H1 (cell line): Measurements from ENCODE around the gene ISY1. TPM values are rescaled to one million over a fixed set of nuclear protein-coding genes. Genes with fewer than 3 reads are reported as not detected.

Experiments used
- CTCF ChIA-PET: fragments of 300-600 bp; sonication (Branson Sonifier 250); formaldehyde crosslinking; loops from one replicate; lab custom pipeline; 2021; ENCODE audit not compliant: partially characterized antibody; lab: Charles Lee
- POLR2A ChIA-PET: fragments of 300-600 bp; sonication (Branson Sonifier 250); formaldehyde crosslinking; loops from one replicate; lab custom pipeline; 2021; ENCODE audit warnings: inconsistent platforms; ENCODE audit not compliant: partially characterized antibody; lab: Charles Lee
- DNase-seq, 2 experiments: peaks; one replicate each; pipeline versions ENCODE4 v3.0.0 to v3.0.0-alpha.2; 2010 to 2022; ENCODE audit warnings: low spot score in 2 of 2, low read depth in 1 of 2, mixed read lengths in 1 of 2
- FAIRE-seq: peaks from 2 replicates; lab custom pipeline; 2011; peaks lifted over from hg19 to GRCh38; lab: Jason Lieb, UNC
- H2AFZ ChIP-seq: 2 replicates; pipeline ENCODE4 v1.8.1; 2012; ENCODE audit warnings: low read length, inconsistent platforms
- H2AK5ac ChIP-seq: 2 replicates; pipeline ENCODE4 v1.6.1; 2013; ENCODE audit warnings: low read depth, low read length
- H2BK120ac ChIP-seq: replicated peaks from 2 replicates; pipeline ENCODE3; 2013; ENCODE audit warnings: low read depth, low read length, inconsistent platforms
- H2BK12ac ChIP-seq: 2 replicates; pipeline ENCODE4 v1.6.1; 2013; ENCODE audit warnings: low read depth, low read length
- H2BK15ac ChIP-seq: 2 replicates; pipeline ENCODE4 v1.6.1; 2013; ENCODE audit warnings: low read length
- H2BK20ac ChIP-seq: 2 replicates; pipeline ENCODE4 v1.6.1; 2013; ENCODE audit warnings: low read length
- H2BK5ac ChIP-seq: 2 replicates; pipeline ENCODE4 v1.6.1; 2013; ENCODE audit warnings: low read depth, low read length
- H3K14ac ChIP-seq: 2 replicates; pipeline ENCODE4 v1.6.1; 2013; ENCODE audit warnings: inconsistent platforms; ENCODE audit not compliant: insufficient read length
- H3K18ac ChIP-seq: 2 replicates; pipeline ENCODE4 v1.6.1; 2013; ENCODE audit warnings: low read length; ENCODE audit errors: extremely low read depth
- H3K23ac ChIP-seq: 2 replicates; pipeline ENCODE4 v1.6.1; 2013; ENCODE audit warnings: inconsistent platforms; ENCODE audit not compliant: insufficient read length
- H3K23me2 ChIP-seq: 2 replicates; pipeline ENCODE4 v1.6.1; 2013; ENCODE audit warnings: low read depth, low read length
- H3K27ac ChIP-seq: 2 replicates; pipeline ENCODE4 v1.6.1; 2011; ENCODE audit warnings: low read depth, low read length, inconsistent platforms
- H3K27me3 ChIP-seq, 4 experiments: replicated peaks in 1 of 4; 1 replicate in 1 of 4; 2 replicates in 3 of 4; pipeline versions ENCODE4 v1.6.1 to v1.8.1; 2011 to 2013; ENCODE audit warnings: low read length in 3 of 4, mild to moderate bottlenecking in 3 of 4, inconsistent platforms in 2 of 4, mixed read lengths in 2 of 4, moderate library complexity in 1 of 4; ENCODE audit not compliant: control insufficient read depth in 3 of 4, insufficient read depth in 3 of 4; ENCODE audit errors: extremely low read depth in 1 of 4
- H3K36me3 ChIP-seq, 4 experiments: 2 replicates each; pipeline versions ENCODE4 v1.6.1 to v1.8.1; 2011 to 2013; ENCODE audit warnings: mild to moderate bottlenecking in 4 of 4, low read length in 3 of 4, moderate library complexity in 2 of 4, control low read depth in 1 of 4, inconsistent platforms in 1 of 4; ENCODE audit not compliant: insufficient read depth in 4 of 4, control insufficient read depth in 2 of 4
- H3K4ac ChIP-seq: replicated peaks from 2 replicates; pipeline ENCODE3; 2013; ENCODE audit warnings: low read length, low read depth, mixed read lengths, inconsistent platforms; ENCODE audit not compliant: insufficient read length
- H3K4me1 ChIP-seq, 4 experiments: replicated peaks in 1 of 4; 1 replicate in 1 of 4; 2 replicates in 3 of 4; pipeline versions ENCODE4 v1.6.1 to v1.8.1; 2011 to 2013; ENCODE audit warnings: low read length in 3 of 4, inconsistent platforms in 2 of 4, mixed read lengths in 1 of 4; ENCODE audit not compliant: insufficient read depth in 4 of 4, control insufficient read depth in 3 of 4
- H3K4me2 ChIP-seq, 2 experiments: 2 replicates each; pipeline versions ENCODE4 v1.6.1 to v1.8.1; 2011 to 2013; ENCODE audit warnings: low read depth in 2 of 2, low read length in 2 of 2, control low read depth in 1 of 2, inconsistent platforms in 1 of 2, mild to moderate bottlenecking in 1 of 2; ENCODE audit not compliant: insufficient read depth in 1 of 2
- H3K4me3 ChIP-seq, 4 experiments: fragments of 200-600, 300-600 bp in 1 of 4; sonication (generic), shearing (Covaris generic), sonication (Bioruptor Twin) in 1 of 4; 2 replicates each; pipeline versions ENCODE4 v1.5.1 to v1.8.1; 2011 to 2016; ENCODE audit warnings: low read length in 4 of 4, low read depth in 3 of 4, control low read depth in 2 of 4, inconsistent platforms in 2 of 4, mild to moderate bottlenecking in 2 of 4, mixed read lengths in 1 of 4, moderate library complexity in 1 of 4; ENCODE audit not compliant: insufficient read depth in 2 of 4; ENCODE audit errors: extremely low read depth in 1 of 4
- H3K56ac ChIP-seq: replicated peaks from 2 replicates; pipeline ENCODE3; 2013; ENCODE audit warnings: low read depth, mild to moderate bottlenecking, mixed read lengths, low read length, inconsistent platforms; ENCODE audit not compliant: insufficient read length
- H3K79me1 ChIP-seq: 2 replicates; pipeline ENCODE4 v1.6.1; 2013; ENCODE audit warnings: low read depth, low read length, control low read depth
- H3K79me2 ChIP-seq, 2 experiments: 2 replicates each; pipeline versions ENCODE4 v1.6.1 to v1.8.1; 2012 to 2013; ENCODE audit warnings: low read length in 2 of 2, mild to moderate bottlenecking in 2 of 2, inconsistent platforms in 1 of 2; ENCODE audit not compliant: insufficient read depth in 2 of 2, control insufficient read depth in 1 of 2
- H3K9ac ChIP-seq, 4 experiments: replicated peaks in 1 of 4; 1 replicate in 1 of 4; 2 replicates in 3 of 4; pipeline versions ENCODE4 v1.6.1 to v1.8.1; 2011 to 2013; ENCODE audit warnings: low read depth in 3 of 4, low read length in 3 of 4, control low read depth in 2 of 4, mild to moderate bottlenecking in 2 of 4, moderate library complexity in 2 of 4, inconsistent platforms in 1 of 4; ENCODE audit errors: extremely low read depth in 1 of 4
- H3K9me3 ChIP-seq, 2 experiments: 2 replicates each; pipeline versions ENCODE4 v1.6.1 to v1.8.1; 2012 to 2013; ENCODE audit warnings: mild to moderate bottlenecking in 2 of 2, moderate library complexity in 2 of 2, control low read depth in 1 of 2, inconsistent platforms in 1 of 2, low read depth in 1 of 2, low read length in 1 of 2, mixed read lengths in 1 of 2; ENCODE audit not compliant: insufficient read depth in 2 of 2
- H4K20me1 ChIP-seq, 2 experiments: replicated peaks in 1 of 2; 2 replicates each; pipeline versions ENCODE3 to v1.8.1; 2011 to 2013; ENCODE audit warnings: inconsistent platforms in 2 of 2, low read length in 2 of 2, mild to moderate bottlenecking in 1 of 2; ENCODE audit not compliant: insufficient read depth in 2 of 2, control insufficient read depth in 1 of 2
- H4K5ac ChIP-seq: 2 replicates; pipeline ENCODE4 v1.6.1; 2013; ENCODE audit warnings: low read length, low read depth, mixed read lengths, inconsistent platforms; ENCODE audit not compliant: insufficient read length
- H4K8ac ChIP-seq: 2 replicates; pipeline ENCODE4 v1.8.0; 2013; ENCODE audit warnings: mild to moderate bottlenecking, moderate library complexity, low read length, inconsistent platforms; ENCODE audit not compliant: insufficient read depth; ENCODE audit errors: extremely low read depth
- H4K91ac ChIP-seq: replicated peaks from 2 replicates; pipeline ENCODE3; 2013; ENCODE audit warnings: low read length, mixed read lengths, inconsistent platforms; ENCODE audit not compliant: insufficient read length
- WGBS, 2 experiments: shearing (Covaris generic) in 1 of 2; methylation state at CpG; one replicate each; pipeline versions ENCODE4 v1.1.6 to v1.1.7; 2013 to 2015; ENCODE audit warnings: low lambda C conversion rate in 2 of 2, mixed read lengths in 2 of 2, inconsistent platforms in 1 of 2, low coverage in 1 of 2, missing lambda C conversion rate in 1 of 2; ENCODE audit not compliant: insufficient replicate concordance in 2 of 2, insufficient coverage in 1 of 2, insufficient read length in 1 of 2; ENCODE audit errors: extremely low coverage in 1 of 2, missing lambda C conversion rate in 1 of 2; 5-methylcytosine and 5-hydroxymethylcytosine counted together
- polyA plus RNA-seq, 7 experiments: library from polyadenylated mRNA; depleted of rRNA in 3 of 7; stranded (reverse) in 5 of 7; unstranded in 2 of 7; fragments of >200 nt in 5 of 7; fragments of 200-250 nt in 2 of 7; gene quantifications; 1 replicate in 5 of 7; 2 replicates in 1 of 7; 4 replicates in 1 of 7; pipeline versions ENCODE4 v1.2.1 to v1.2.3, GENCODE V29; 2011 to 2013; ENCODE audit warnings: missing spikeins in 2 of 7, mixed read lengths in 2 of 7
- total RNA-seq: library from RNA; stranded (reverse); fragmentation: NEBNext Ultra II Directional; extraction: Animal tissue kit (Norgen Biotek cat#: 25700); gene quantifications from 2 replicates; pipeline ENCODE4 v1.2.1, GENCODE V29; 2021
- TF ChIP-seq, protein P1 (sequence below): IDR thresholded peaks from 2 replicates; pipeline ENCODE4 v1.6.1; 2012; ENCODE audit warnings: inconsistent platforms

ISY1 gene
- total and polyA plus RNA-seq, 2 of the 8 experiments (the other 6 are each of a cell fraction or from before 2014, with no cell fraction given) = 16.6 to 38.7 TPM

- Histone ChIP-seq H2BK12ac (no peak overlapping the region), H4K20me1 (peaks cover 0 to 6% of the 10 kb centered on the region in 2 experiments), H2AK5ac (no peak overlapping the region), H3K23me2 (no peaks in the 10 kb centered on the region), H3K9me3 (no peaks in the 10 kb centered on the region), H2BK120ac (no peak overlapping the region), H3K56ac (no peak overlapping the region), H3K27ac (no peak overlapping the region), H3K27me3 (no peaks in the 10 kb centered on the region), H3K4me2 (no peak overlapping the region), H3K4me3 (no peak overlapping the region), H3K79me2 (no peaks in the 10 kb centered on the region), H3K14ac (no peak overlapping the region), H3K18ac (no peak overlapping the region), H3K9ac (no peak overlapping the region), H3K36me3 (peaks cover 4 to 23% (median 21%) of the 10 kb centered on the region in 4 experiments; a peak in 7 of 8 replicates), H3K4ac (no peak overlapping the region), H4K8ac (no peak overlapping the region), H2BK20ac (no peak overlapping the region), H3K79me1 (no peaks in the 10 kb centered on the region), H2BK5ac (no peak overlapping the region), H4K5ac (no peak overlapping the region), H4K91ac (no peak overlapping the region), H2BK15ac (no peak overlapping the region), H2AFZ (no peak overlapping the region), H3K4me1 (no peaks in the 10 kb centered on the region), H3K23ac (no peak overlapping the region)
- FAIRE-seq = no peak
- no peak for DNase-seq
- 92% methylated on average over 16 of the region's 16 CpGs; no CpG with 5 or more reads in 1 of the 2 experiments for WGBS, 2 experiments
- ChIA-PET POLR2A (interaction anchor here (1.4 to 1.8 kb wide), 2 partner anchors 34 to 38 kb away, joined by 6 read pairs; no protein-coding TSS in a partner anchor), CTCF (interaction anchor here (0.6 to 1.6 kb wide), 3 partner anchors 16 to 158 kb away, joined by 3 to 4 read pairs (median 3); no protein-coding TSS in a partner anchor)
- TF ChIP-seq, protein P1, sequence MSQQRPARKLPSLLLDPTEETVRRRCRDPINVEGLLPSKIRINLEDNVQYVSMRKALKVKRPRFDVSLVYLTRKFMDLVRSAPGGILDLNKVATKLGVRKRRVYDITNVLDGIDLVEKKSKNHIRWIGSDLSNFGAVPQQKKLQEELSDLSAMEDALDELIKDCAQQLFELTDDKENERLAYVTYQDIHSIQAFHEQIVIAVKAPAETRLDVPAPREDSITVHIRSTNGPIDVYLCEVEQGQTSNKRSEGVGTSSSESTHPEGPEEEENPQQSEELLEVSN = no peak
These were observed 32.3 kb downstream of the ISY1 start for GRCh38 chr3:129128357-129129155.
